ENCODE data around the gene IGDCC3. TPM values are rescaled to one million over a fixed set of nuclear protein-coding genes. Genes with fewer than 3 reads are reported as not detected.

The IGDCC3 gene
- total and polyA plus RNA-seq, 2 of the 8 experiments (the other 6 are each of a cell fraction or from before 2014, with no cell fraction given) = 26.8 to 45.7 TPM

DNA sequence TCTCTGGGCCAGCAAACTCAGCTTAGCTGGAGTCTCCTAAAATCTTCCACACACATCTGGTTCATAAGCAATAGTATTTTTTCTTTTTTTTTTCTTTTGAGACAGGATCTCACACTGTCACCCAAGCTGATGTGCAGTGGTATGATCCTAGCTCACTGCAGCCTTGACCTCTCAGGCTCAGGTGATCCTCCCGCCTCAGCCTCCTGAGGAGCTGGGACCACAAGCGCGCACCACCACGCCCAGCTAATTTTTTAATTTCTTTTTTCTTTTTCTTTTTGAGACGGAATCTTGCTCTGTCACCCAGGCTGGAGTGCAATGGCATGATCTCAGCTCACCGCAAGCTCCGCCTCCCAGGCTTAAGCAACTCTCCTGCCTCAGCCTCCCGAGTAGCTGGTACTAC is 39.0 kb downstream of the IGDCC3 start (continued):
- TF ChIP-seq TAF1 (IDR thresholded peaks at IDR 0.05; ENCODE audit: low read depth, low read length) = no peak

Data from H1 (cell line).